Kidney capillary endothelial cell (primary cell): Measurements from ENCODE around the gene CCDC24.

Experiments
- DNase-seq: peaks from one replicate; pipeline ENCODE4 v3.0.0-alpha.2; 2018; ENCODE audit warnings: low spot score

Gene CCDC24

GRCh38 chr1:43980255-43981134, 10.9 kb upstream of the CCDC24 start:
- no peak for DNase-seq

- no peak for DNase-seq
Observed at GRCh38 chr1:43981135-43981491, 10.3 kb upstream of the CCDC24 start.

- no peak for DNase-seq
Observed at GRCh38 chr1:43981636-43982035, 9.8 kb upstream of the CCDC24 start.

GRCh38 chr1:43982241-43982640, 9.2 kb upstream of the CCDC24 start:
- no peak for DNase-seq

- no peak for DNase-seq
Observed at GRCh38 chr1:43982808-43983207, 8.6 kb upstream of the CCDC24 start.

- DNase-seq: no peak
Observed at GRCh38 chr1:43983253-43983899, 8.0 kb upstream of the CCDC24 start.

- no peak for DNase-seq
Observed at GRCh38 chr1:43984855-43985254, 6.5 kb upstream of the CCDC24 start.

- no peak for DNase-seq
Observed at GRCh38 chr1:43985984-43986595, 5.3 kb upstream of the CCDC24 start.

GRCh38 chr1:43986712-43987111, 4.7 kb upstream of the CCDC24 start:
- no peak for DNase-seq

- no peak for DNase-seq
Observed at GRCh38 chr1:43987159-43987902, 4.1 kb upstream of the CCDC24 start.

- DNase-seq: no peak
Observed at GRCh38 chr1:43990271-43991199, 864 bp upstream of the CCDC24 start.

- no peak for DNase-seq
Observed at GRCh38 chr1:43991200-43991475, 261 bp upstream of the CCDC24 start.

- DNase-seq: no peak
Observed at GRCh38 chr1:43992232-43992995, 1.0 kb downstream of the CCDC24 start.

GRCh38 chr1:43993206-43993914, 2.0 kb downstream of the CCDC24 start:
- DNase-seq: no peak

GRCh38 chr1:43994071-43994470, 2.7 kb downstream of the CCDC24 start:
- no peak for DNase-seq

- DNase-seq: no peak
Observed at GRCh38 chr1:43994794-43995790, 3.7 kb downstream of the CCDC24 start.

GRCh38 chr1:43995984-43996732, 4.8 kb downstream of the CCDC24 start:
- no peak for DNase-seq

GRCh38 chr1:43996733-43997115, 5.3 kb downstream of the CCDC24 start:
- DNase-seq: no peak
